HepG2 (cell line): ENCODE measurements around the gene STK11. TPM values are rescaled to one million over a fixed set of nuclear protein-coding genes. Genes with fewer than 3 reads are reported as not detected.
A peak's percentile ranks its signal among the peaks of the same experiment; 100 is the strongest.

Experiments used
- ATF2 ChIP-seq: sonication (generic); formaldehyde crosslinking; IDR thresholded peaks from 2 replicates; pipeline ENCODE4 v1.4.0; 2020; ENCODE audit warnings: missing genetic modification reagents
- BCL3 ChIP-seq: sonication (generic); formaldehyde crosslinking; IDR thresholded peaks from 2 replicates; pipeline ENCODE4 v1.5.1; 2020; ENCODE audit warnings: mild to moderate bottlenecking, missing genetic modification reagents, moderate library complexity
- CBX5 ChIP-seq: sonication (generic); formaldehyde crosslinking; IDR thresholded peaks from 2 replicates; pipeline ENCODE4 v1.4.0; 2020; ENCODE audit warnings: missing genetic modification reagents, borderline replicate concordance
- CENPT ChIP-seq: sonication (generic); formaldehyde crosslinking; IDR thresholded peaks from 2 replicates; pipeline ENCODE4 v1.8.0; 2022; ENCODE audit warnings: low read depth, mild to moderate bottlenecking, moderate library complexity, missing genetic modification reagents
- GABPB1 ChIP-seq: IDR thresholded peaks from 2 replicates; pipeline ENCODE4 v1.6.1; 2016; ENCODE audit warnings: mild to moderate bottlenecking, missing genetic modification reagents, moderate library complexity, missing compliant biosample characterization
- GATAD2A ChIP-seq: IDR thresholded peaks from 2 replicates; pipeline ENCODE4 v1.6.1; 2016
- GMEB2 ChIP-seq: IDR thresholded peaks from 2 replicates; pipeline ENCODE4 v1.6.1; 2016; ENCODE audit warnings: missing biosample characterization, missing genetic modification reagents, low read depth
- MAF1 ChIP-seq: sonication (generic); formaldehyde crosslinking; IDR thresholded peaks from 2 replicates; pipeline ENCODE4 v1.5.0; 2020; ENCODE audit warnings: missing genetic modification reagents, borderline replicate concordance
- MLX ChIP-seq: IDR thresholded peaks from 2 replicates; pipeline ENCODE4 v1.6.1; 2016
- TEAD3 ChIP-seq: optimal IDR thresholded peaks from 2 replicates; pipeline ENCODE3; 2016; ENCODE audit warnings: borderline replicate concordance
- TRIM22 ChIP-seq: fragments of 450-650 bp; IDR thresholded peaks from 2 replicates; pipeline ENCODE4 v1.6.1; 2017
- TRIM24 ChIP-seq: sonication (generic); formaldehyde crosslinking; IDR thresholded peaks from 2 replicates; pipeline ENCODE4 v1.8.0; 2022; ENCODE audit warnings: mild to moderate bottlenecking, missing genetic modification reagents
- ZC3H13 ChIP-seq: sonication (generic); formaldehyde crosslinking; IDR thresholded peaks from 2 replicates; pipeline ENCODE4 v1.8.1; 2023; ENCODE audit warnings: mild to moderate bottlenecking, missing genetic modification reagents, moderate library complexity
- ZMYM2 ChIP-seq: sonication (generic); formaldehyde crosslinking; IDR thresholded peaks from 2 replicates; pipeline ENCODE4 v1.8.0; 2022; ENCODE audit warnings: mild to moderate bottlenecking, missing genetic modification reagents
- ZNF10 ChIP-seq: sonication (generic); formaldehyde crosslinking; IDR thresholded peaks from 2 replicates; pipeline ENCODE4 v1.4.0; 2020; ENCODE audit warnings: mild to moderate bottlenecking, low read depth, missing genetic modification reagents, borderline replicate concordance
- ZNF264 ChIP-seq: sonication (generic); formaldehyde crosslinking; IDR thresholded peaks from 2 replicates; pipeline ENCODE4 v1.4.0; 2020; ENCODE audit warnings: missing genetic modification reagents
- ZNF281 ChIP-seq: sonication (generic); formaldehyde crosslinking; IDR thresholded peaks from 2 replicates; pipeline ENCODE4 v1.4.0; 2020; ENCODE audit warnings: missing genetic modification reagents, borderline replicate concordance
- ZNF317 ChIP-seq: sonication (generic); formaldehyde crosslinking; IDR thresholded peaks from 2 replicates; pipeline ENCODE4 v1.5.0; 2020; ENCODE audit warnings: mild to moderate bottlenecking, missing genetic modification reagents
- ZNF333 ChIP-seq: sonication (generic); formaldehyde crosslinking; IDR thresholded peaks from 2 replicates; pipeline ENCODE4 v1.4.0; 2020; ENCODE audit warnings: mild to moderate bottlenecking, missing genetic modification reagents, borderline replicate concordance
- ZNF746 ChIP-seq: sonication (generic); formaldehyde crosslinking; IDR thresholded peaks from 2 replicates; pipeline ENCODE4 v1.8.0; 2022; ENCODE audit warnings: mild to moderate bottlenecking, missing genetic modification reagents
- polyA plus RNA-seq, 8 experiments: library from polyadenylated mRNA; depleted of rRNA in 3 of 8; stranded (reverse) in 7 of 8; unstranded in 1 of 8; fragments of >200 nt; fragmentation: Illumina TruSeq in 4 of 8; extraction: Trizol in 4 of 8; gene quantifications; 2 replicates each; pipeline versions ENCODE4 v1.2.1 to v1.2.3, GENCODE V29; 2011 to 2016; ENCODE audit warnings: low read depth in 4 of 8, missing spikeins in 1 of 8, mixed read lengths in 1 of 8; ENCODE audit not compliant: insufficient read depth in 1 of 8
- total RNA-seq, 5 experiments: library from RNA; depleted of rRNA; stranded (reverse); fragments of >200 nt; fragmentation: Illumina TruSeq; extraction: Trizol; gene quantifications; 2 replicates each; pipeline ENCODE4 v1.2.3, GENCODE V29; 2016; ENCODE audit warnings: low read depth in 1 of 5

Gene STK11
- total and polyA plus RNA-seq, 2 of the 13 experiments (the other 11 are each of a cell fraction or from before 2014, with no cell fraction given) = 27.5 to 43.6 TPM

GRCh38 chr19:1264801-1265614, 59.4 kb downstream of the STK11 start (continued):
- TF ChIP-seq ZNF333 = no peak
- peak; percentile 91; the same call in 1 of the 2 replicates for TF ChIP-seq CBX5
- TF ChIP-seq ZNF281 (CRISPR knock-in tag) = 0 out of 2 replicates have a peak, but pooled peaks have one; percentile 47
- TF ChIP-seq TRIM24 (CRISPR knock-in tag) = no peak
- peak; percentile 97 for TF ChIP-seq TEAD3 (CRISPR knock-in tag)
- TF ChIP-seq ZNF746 (CRISPR knock-in tag) = peak; percentile 89
- TF ChIP-seq ZMYM2 (CRISPR knock-in tag) = no peak
- no peak for TF ChIP-seq ZNF317 (CRISPR knock-in tag)
- TF ChIP-seq GATAD2A (CRISPR knock-in tag) = peak; percentile 75
- TF ChIP-seq BCL3 (CRISPR knock-in tag) = peak; percentile 53; the same call in 1 of the 2 replicates
- 0 out of 2 replicates have a peak, but pooled peaks have one; percentile 13 for TF ChIP-seq ZNF264 (CRISPR knock-in tag)
- no peak for TF ChIP-seq ZNF10
- no peak for TF ChIP-seq GMEB2 (CRISPR knock-in tag)
- TF ChIP-seq MLX (CRISPR knock-in tag) = 0 out of 2 replicates have a peak, but pooled peaks have one; percentile 56
- no peak for TF ChIP-seq CENPT (CRISPR knock-in tag)
- TF ChIP-seq TRIM22 = no peak
- TF ChIP-seq ZC3H13 (CRISPR knock-in tag) = 0 out of 2 replicates have a peak, but pooled peaks have one; percentile 32
- TF ChIP-seq MAF1 (CRISPR knock-in tag) = 0 out of 2 replicates have a peak, but pooled peaks have one; percentile 26
- TF ChIP-seq ATF2 (CRISPR knock-in tag) = peak; percentile 97
- peak; percentile 72 for TF ChIP-seq GABPB1
